ENCODE measurements around the gene CLC.

CLC gene

DNA sequence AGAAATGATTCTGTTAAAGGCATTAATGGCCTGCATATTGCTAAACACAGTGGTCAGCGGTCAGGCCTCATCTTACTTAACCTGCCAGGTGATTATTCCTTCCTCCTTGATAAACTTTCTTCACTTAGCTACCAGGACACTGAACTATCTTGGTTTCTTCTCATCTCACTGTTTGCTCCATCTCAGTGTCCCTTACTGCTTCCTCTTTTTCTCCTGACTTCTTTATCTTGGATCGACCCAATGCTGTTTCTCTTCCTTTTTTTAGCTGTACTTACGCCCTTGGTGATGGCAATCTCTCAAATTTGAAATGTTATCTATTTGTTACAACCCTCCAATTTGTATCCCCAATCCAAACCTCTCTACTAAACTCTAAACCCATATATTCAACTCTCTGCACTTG, 7.8 kb upstream of the CLC start:
- no peak overlapping the region for H3K27ac ChIP-seq
- TF ChIP-seq CTCF (IDR thresholded peaks at IDR 0.05) (no peak), ZFX (IDR thresholded peaks at IDR 0.05; ENCODE audit: borderline replicate concordance) (no peak)

- no peak overlapping the region for H3K27ac ChIP-seq
Measured at GRCh38 chr19:39740395-39740794, 2.6 kb upstream of the CLC start.

DNA sequence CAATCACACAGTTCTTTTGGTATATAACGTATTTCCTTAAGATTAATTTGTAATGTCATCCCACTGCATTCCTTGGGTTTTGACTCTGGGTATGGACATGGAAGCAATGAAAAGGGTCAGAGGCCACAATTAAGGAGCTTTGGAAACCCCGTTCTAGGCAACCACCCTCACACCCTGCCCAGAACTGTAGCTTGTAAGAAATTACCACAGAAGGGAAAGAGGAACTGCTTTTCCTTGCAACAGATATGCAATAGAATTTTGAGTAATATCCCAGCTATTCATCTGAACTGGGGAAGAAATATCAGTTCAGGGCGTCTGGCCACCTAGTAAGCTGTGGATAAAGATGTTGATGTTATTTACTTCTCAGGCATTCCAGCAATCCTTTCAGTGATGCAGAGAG, 985 bp upstream of the CLC start:
- no peak for TF ChIP-seq ZFX (IDR thresholded peaks at IDR 0.05; ENCODE audit: borderline replicate concordance)
- TF ChIP-seq CTCF (IDR thresholded peaks at IDR 0.05) = no peak
- no peak overlapping the region for H3K27ac ChIP-seq

More at GRCh38 chr19:39740395-39740794, 2.6 kb upstream of the CLC start:
- TF ChIP-seq ZFX (IDR thresholded peaks at IDR 0.05; ENCODE audit: borderline replicate concordance) (no peak), CTCF (IDR thresholded peaks at IDR 0.05) (no peak)

GRCh38 chr19:39737351-39737750, 478 bp downstream of the CLC start:
- TF ChIP-seq ZFX (IDR thresholded peaks at IDR 0.05; ENCODE audit: borderline replicate concordance) (no peak), CTCF (IDR thresholded peaks at IDR 0.05) (no peak)
- no peak overlapping the region for H3K27ac ChIP-seq

DNA sequence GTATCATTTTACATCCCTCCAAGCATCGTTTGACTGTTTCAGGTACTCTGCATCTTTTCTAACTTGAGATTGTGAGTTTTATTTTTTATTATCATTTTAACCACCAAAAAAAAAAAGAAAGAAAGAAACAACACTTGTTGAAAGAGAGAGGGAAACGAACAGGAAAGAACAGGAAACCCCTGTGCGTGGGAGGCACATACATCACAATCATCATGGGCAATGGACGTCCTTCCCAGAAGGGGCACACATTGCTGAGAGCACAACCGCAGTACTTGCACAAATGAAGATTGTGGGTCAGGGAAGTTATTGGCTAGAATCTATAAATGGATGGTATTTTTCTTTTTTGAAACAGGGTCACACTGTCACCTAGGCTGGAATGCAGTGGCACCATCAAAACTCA, 1.7 kb downstream of the CLC start:
- no peak overlapping the region for H3K27ac ChIP-seq
- TF ChIP-seq ZFX (IDR thresholded peaks at IDR 0.05; ENCODE audit: borderline replicate concordance) (no peak), CTCF (IDR thresholded peaks at IDR 0.05) (no peak)

DNA sequence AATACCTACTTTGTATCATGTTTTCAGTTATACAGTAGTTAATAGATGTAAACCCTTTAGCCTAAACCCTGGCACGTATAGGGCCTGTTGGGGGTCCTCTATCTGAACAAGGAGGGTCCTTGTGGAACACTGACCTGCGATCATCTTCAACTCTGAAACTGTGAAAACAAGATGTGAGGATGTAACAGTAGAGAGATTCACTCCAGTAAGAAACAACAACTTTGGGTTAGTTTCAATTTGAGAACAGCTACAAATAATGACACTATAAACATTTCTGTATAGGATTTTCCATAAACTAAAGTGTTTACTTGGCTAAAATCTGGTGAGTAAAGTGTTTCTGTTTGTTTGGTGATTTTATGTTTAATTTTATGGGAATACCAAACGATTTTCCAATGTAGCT, 2.1 kb downstream of the CLC start:
- no peak for TF ChIP-seq CTCF (IDR thresholded peaks at IDR 0.05)
- TF ChIP-seq ZFX (IDR thresholded peaks at IDR 0.05; ENCODE audit: borderline replicate concordance) = no peak

DNA sequence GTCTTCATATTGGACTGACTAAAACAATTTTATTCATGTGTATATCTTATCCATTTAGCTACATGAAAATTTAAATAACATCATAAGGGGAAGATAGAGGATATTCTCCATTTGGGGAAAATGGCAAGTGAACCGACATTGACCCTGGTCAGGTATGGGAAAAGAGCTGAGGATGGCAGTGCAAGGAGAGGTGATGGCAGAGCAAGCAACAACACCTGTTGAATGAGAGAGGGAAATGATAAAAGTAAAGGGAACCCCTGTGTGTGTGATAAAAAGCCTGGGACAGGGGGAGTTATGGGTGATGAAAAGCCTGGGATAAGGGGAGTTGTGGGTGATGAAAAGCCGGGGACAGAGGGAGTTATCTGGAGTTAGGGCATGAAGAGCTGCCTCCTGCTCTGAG, 4.0 kb downstream of the CLC start:
- no peak overlapping the region for H3K27ac ChIP-seq
- TF ChIP-seq CTCF (IDR thresholded peaks at IDR 0.05) (no peak), ZFX (IDR thresholded peaks at IDR 0.05; ENCODE audit: borderline replicate concordance) (no peak)

More for the DNA sequence above, 2.1 kb downstream of the CLC start:
- no peak overlapping the region for H3K27ac ChIP-seq

All from 22Rv1 (cell line).